ENCODE measurements around the gene SRRM1.

DNA sequence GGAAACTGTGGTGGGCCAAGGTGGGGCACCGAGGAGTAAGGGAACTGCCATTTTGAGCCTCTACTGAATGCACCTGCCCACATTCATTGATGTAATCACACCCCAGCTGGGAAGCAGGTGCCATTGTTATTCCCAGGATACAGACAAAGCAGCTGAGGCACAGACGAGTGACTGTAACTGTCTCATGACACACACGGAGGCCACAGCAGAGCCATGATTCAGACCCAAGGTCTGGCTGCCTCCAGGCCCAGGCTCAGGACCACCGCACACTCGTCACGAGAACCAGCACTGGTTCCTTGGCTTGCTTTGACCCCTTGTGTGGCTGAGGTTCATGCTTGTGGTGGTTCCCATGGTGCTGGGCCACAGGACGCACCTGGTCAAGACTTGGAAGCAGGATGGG lies 56.5 kb downstream of the SRRM1 start:
- TF ChIP-seq, protein P1, sequence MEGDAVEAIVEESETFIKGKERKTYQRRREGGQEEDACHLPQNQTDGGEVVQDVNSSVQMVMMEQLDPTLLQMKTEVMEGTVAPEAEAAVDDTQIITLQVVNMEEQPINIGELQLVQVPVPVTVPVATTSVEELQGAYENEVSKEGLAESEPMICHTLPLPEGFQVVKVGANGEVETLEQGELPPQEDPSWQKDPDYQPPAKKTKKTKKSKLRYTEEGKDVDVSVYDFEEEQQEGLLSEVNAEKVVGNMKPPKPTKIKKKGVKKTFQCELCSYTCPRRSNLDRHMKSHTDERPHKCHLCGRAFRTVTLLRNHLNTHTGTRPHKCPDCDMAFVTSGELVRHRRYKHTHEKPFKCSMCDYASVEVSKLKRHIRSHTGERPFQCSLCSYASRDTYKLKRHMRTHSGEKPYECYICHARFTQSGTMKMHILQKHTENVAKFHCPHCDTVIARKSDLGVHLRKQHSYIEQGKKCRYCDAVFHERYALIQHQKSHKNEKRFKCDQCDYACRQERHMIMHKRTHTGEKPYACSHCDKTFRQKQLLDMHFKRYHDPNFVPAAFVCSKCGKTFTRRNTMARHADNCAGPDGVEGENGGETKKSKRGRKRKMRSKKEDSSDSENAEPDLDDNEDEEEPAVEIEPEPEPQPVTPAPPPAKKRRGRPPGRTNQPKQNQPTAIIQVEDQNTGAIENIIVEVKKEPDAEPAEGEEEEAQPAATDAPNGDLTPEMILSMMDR (optimal IDR thresholded peaks at IDR 0.05 in 1 of 3, IDR thresholded peaks at IDR 0.05 in 1 of 3, conservative IDR thresholded peaks at IDR 0.05 in 1 of 3; ENCODE audit: extremely low read depth in 1 of 3, insufficient read depth in 2 of 3, low read length in 3 of 3), result no peak
- TF ChIP-seq EZH2 (IDR thresholded peaks at IDR 0.05; ENCODE audit: low read length), result no peak
